Frontal cortex (tissue), 4 donors: Measurements from ENCODE around the gene ELOVL3. TPM values are rescaled to one million over a fixed set of nuclear protein-coding genes. Genes with fewer than 3 reads are reported as not detected.

Source experiments
- DNase-seq, 2 donors: peaks; one replicate each; pipeline ENCODE4 v3.0.0; 2012; ENCODE audit warnings: low spot score in 2 of 2
- FAIRE-seq: peaks from 2 replicates; lab custom pipeline; 2012; peaks lifted over from hg19 to GRCh38; lab: Jason Lieb, UNC
- total RNA-seq: library from RNA; depleted of rRNA; stranded (reverse); fragments of >200 nt; gene quantifications from one replicate; pipeline ENCODE4 v1.2.3, GENCODE V29; 2014
- donor health status: control.
- donor health status: control.
- donor health status: control.

Gene ELOVL3
- total RNA-seq, 1 donor from 2014 or later: not detected

- DNase-seq: no peak
- FAIRE-seq: no peak
Observed at GRCh38 chr10:102222797-102223196, 3.3 kb upstream of the ELOVL3 start.

GRCh38 chr10:102226542-102226870 lies 407 bp downstream of the ELOVL3 start:
- DNase-seq (no peak), FAIRE-seq (no peak)

DNA sequence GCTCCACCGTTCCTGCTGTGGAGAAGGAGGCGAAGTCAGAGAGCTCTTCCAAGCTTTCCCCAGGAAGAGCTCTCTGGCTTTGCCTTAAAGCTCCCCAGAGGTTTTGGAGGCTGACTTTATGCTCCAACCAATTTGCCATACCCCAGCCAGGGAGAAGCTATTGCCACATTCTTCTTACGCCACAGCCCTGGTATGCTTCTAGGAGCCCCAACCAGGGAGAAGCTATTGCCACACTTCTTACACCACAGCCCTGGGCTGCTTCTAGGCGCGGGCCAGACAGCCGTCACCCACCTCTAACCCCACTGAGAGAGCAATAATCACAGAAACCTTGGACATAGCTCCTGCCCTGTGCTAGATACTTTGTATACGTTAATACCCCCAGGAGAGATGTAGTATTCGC lies 951 bp downstream of the ELOVL3 start:
- no peak for DNase-seq
- FAIRE-seq: no peak

DNA sequence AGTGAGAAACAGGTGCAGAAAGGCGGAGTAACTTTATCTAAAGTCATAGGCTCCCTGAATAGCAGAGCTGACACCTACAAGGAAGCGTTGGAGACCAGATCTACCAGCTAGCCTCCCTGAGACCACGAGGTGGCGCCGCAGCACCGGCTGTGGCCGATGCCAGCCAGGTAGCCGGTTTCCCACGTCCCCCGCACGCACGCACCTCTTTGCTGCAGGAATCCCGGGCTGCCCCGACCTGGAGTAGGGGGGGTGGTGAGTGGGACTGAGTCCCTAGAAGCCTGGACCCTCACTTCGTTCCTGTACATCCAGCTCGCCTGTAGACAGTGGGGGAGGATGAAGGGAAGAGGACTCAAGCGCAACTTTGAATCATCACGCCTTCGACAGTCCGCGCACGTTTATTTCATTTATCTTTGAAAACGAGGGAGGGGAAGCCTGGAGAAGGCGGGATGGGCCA lies 3.7 kb downstream of the ELOVL3 start:
- FAIRE-seq: no peak
- peak; percentile 85 to 89 for DNase-seq

DNA sequence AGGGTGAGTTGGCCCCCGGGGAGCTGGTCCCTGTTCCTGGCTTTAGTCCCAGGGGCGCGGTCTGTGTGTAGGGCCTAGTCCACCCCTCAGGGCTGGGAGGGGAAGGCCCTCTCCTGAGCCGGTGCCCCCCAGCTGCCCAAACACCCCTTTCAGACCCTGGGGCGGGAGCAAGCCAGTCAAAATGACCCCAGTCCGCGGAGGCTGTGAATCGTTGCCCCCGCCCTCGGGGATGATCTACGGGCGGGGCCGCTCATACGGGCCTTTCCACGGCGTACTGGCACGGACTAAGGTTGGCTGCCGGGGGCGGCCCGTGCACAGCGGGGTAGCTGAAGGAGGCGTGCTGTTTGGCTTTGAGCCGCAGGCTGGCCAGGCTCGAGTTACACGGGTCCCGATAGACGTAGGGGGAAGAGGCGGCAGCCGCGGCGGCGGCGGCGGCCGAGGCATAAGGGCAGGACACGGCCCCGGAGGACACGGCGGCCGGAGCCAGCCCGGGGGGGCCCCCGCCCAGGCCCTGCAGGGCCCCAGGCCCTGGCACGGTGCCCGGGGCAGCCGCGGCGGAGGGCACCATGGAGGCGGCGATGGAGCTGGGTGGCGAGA lies 4.3 kb downstream of the ELOVL3 start:
- no peak for FAIRE-seq
- peak; percentile 34 to 49 for DNase-seq

GRCh38 chr10:102230861-102231356 lies 4.8 kb downstream of the ELOVL3 start:
- FAIRE-seq (no peak), DNase-seq (no peak)

DNA sequence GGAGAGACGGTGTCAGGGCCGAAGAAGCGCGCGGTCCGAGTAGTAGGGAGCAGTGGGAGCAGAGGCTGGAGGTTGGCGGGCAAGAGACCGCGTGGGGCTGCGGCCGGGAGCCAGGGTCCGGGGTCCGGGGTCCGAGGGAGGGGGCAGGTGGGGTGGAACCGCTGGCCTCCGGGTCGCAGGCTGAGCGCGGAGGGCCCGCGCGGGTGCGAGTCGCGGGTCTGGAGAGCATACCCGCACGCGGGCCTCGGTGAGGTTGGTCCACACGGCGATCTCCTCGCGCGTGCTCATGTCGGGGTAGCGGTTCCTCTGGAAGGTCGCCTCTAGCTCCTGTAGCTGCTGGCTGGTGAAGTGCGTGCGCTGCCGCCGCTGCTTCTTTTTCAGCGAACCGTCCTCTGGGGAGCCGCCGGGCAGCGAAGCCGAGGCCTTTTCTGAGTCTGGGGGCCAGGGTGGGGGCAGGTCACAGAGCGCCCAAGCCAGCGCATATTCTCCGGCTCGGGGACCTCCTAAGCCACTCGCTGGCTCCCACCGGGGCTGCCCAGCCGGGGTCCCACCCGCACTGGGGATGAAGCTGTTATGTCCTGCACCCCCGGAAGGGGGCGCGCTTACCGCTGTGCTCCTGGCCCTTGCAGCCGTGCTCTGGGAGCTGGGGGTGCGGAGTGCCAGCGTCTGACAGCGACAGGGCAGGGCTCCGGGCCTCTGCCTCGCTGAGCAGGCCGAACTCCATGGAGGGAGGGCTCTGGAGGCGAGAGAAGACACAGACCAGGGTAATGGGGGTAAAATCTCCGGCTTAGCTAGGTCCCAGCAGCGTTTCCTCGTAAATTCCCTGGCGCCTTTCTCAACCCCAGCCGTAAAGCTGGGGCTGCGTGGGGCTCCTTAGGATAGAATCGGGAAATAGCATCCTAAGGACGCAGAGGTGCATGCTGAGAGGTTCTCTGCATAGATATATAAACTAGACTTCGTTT lies 5.5 kb downstream of the ELOVL3 start:
- DNase-seq: peak; percentile 33 to 40
- FAIRE-seq: no peak

DNA sequence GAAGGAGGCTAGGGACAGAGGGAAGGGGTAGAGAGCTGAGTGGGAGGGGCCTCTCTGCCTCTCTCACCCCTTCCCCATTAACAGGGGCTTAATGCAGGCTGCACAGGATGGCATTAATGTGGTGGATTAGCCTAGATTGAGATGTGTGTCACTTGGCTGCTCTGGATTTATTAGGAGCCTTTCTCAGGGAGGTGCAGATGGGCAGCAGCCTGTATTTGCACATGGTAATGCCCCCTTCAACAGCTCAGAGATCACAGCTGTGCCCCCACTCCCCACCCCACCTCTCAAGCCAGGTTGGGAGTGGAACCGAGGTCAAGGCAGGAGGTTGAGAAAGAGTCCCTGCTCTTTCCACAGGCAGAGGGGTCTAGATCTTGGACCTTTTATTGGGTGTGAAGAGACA lies 7.9 kb downstream of the ELOVL3 start:
- FAIRE-seq: no peak

DNA sequence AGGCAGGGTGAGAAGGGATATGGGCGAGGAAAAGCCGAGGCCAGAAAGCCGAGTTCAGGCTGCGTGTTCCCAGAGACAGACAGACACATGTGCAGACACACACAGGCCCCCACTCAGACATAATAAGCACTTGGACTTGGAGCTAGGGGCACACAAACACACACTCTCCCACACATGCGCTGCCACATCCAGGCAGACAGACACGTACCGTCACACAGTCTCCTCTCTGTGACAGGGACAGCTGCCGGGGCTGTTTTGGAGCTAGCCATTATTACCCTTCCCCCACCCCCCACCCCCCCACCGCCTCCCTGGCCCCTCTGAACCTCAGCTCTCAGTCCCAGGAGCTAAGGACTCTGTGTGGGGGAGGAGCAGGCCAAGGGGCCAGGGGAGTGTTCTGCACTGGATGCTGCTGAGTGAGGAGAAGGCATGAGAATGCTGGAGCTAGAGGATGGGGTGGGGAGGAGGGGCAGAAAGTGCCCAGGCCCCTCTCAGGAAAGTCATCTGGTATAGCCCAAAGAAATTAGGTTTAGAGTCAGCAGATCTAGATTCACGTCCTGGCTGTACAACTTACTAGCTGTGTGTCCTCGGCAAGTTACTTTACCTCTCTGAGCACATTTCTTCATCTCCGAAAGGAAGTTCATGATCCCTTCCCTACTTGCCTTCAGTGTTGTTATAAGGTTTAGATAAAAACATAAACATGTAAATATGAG lies 8.9 kb downstream of the ELOVL3 start:
- FAIRE-seq (no peak), DNase-seq (peak in 1 of 2 donors; percentile 4)

More for the DNA sequence above, 7.9 kb downstream of the ELOVL3 start:
- peak in 1 of 2 donors; percentile 8 for DNase-seq

- FAIRE-seq (no peak), DNase-seq (peak in 1 of 2 donors; percentile 7)
Observed at GRCh38 chr10:102235598-102235920, 9.5 kb downstream of the ELOVL3 start.

- FAIRE-seq (no peak), DNase-seq (no peak)
Observed at GRCh38 chr10:102236006-102236405, 9.9 kb downstream of the ELOVL3 start.

GRCh38 chr10:102237711-102238252 lies 11.7 kb downstream of the ELOVL3 start:
- DNase-seq (no peak), FAIRE-seq (no peak)

GRCh38 chr10:102240467-102241031 lies 14.4 kb downstream of the ELOVL3 start:
- DNase-seq (peak; percentile 17 to 33), FAIRE-seq (no peak)

DNA sequence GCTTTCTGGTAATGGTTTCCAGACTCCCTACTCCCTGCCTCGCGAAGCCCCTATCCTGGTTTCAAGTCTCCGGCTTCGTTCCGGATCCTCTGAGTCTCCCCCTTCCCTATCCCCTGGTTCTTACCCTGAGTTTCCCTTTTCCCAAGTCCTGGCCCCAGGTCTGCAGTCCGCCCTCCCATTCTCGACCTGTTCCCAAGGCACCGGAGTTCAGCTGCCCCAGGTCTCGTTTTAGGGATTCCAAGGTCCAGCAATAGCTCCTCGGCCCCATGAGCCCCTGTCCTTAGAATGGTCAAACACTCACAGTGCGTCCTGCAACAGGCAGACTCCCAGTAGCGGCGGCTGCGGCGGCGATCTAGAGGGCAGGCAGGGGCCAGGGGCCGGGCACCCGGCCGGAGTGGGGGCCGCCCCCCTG lies 14.9 kb downstream of the ELOVL3 start:
- peak; percentile 35 to 43 for DNase-seq
- FAIRE-seq: no peak

GRCh38 chr10:102241444-102242117 lies 15.5 kb downstream of the ELOVL3 start, which contains the start of gene PITX3:
PITX3 (minus strand) TSS chr10:102241512; CDS start chr10:102232080, 9,432 bp downstream.
- no peak for FAIRE-seq
- DNase-seq: peak; percentile 83 to 96

GRCh38 chr10:102242118-102242485 lies 16.0 kb downstream of the ELOVL3 start:
- DNase-seq (no peak), FAIRE-seq (no peak)

GRCh38 chr10:102243309-102243708 lies 17.2 kb downstream of the ELOVL3 start:
- DNase-seq (peak in 1 of 2 donors; percentile 7), FAIRE-seq (no peak)

DNA sequence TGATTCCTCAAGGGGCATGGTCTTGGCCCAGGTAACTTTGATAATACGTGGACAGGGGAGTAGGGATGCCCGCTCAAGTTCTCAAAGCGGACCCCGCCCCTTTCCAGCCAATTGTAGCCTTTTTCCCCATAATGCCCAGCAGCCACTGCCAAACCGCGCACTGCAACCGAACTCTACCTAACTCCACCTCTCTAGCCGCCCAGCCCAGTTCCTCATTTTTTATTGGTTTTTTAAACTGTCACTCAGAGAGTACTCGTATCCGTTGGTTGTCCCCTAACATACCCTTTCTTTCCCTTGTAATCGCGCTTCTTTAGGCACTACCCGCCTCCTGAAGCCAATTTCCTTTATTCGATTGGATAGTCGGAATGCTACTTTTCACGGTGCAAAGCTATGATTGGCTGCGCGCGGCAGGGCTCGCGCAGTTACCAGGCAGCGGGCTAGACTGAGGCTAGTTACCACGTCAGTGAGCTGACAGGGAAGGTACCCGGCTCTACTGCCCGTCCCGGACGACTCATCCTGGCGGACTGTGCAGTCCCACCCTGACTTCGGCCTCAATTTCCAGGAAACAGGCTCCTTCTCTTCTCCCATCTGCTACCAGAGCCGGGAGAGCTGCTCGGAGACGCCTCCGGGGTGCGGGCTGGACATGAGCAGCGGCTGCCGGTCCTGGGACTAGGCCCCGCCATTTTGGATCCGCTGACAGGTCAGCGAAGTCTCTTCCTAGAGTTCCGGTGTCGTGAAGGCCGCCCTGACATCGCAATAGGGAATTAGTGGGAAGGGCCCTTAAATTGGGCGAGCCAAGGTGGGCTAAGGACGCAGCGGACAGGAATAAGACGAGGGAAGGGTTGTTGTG lies 19.2 kb downstream of the ELOVL3 start, which contains the start of gene GBF1:
Gene GBF1 (plus strand): TSS at position 451 of the 850 bp plus-strand sequence. CDS start 13,407 bp downstream, outside the sequence.
- FAIRE-seq (peak; percentile 99), DNase-seq (peak; percentile 92 to 94)
